Activated naive CD8-positive, alpha-beta T cell treated with anti-CD3 and anti-CD28 coated beads, Interleukin-2, amount 10 ng/mL, durations not matched to agents 7 days and 5 days (primary cell): ENCODE data around the gene TTLL7. TPM values are rescaled to one million over a fixed set of nuclear protein-coding genes. Genes with fewer than 3 reads are reported as not detected.

Source experiments
- ATAC-seq: fragments of 150-1000 bp; cut with Tn5 transposase; one replicate; pipeline ENCODE4 v1.10.0; 2021; ENCODE audit warnings: low read depth, moderate library complexity
- POLR2A ChIA-PET: fragments of 350-600 bp; sonication (Branson Sonifier 250); formaldehyde crosslinking; loops from one replicate; lab custom pipeline; 2021; ENCODE audit warnings: antibody characterized with exemption; lab: Charles Lee
- DNase-seq: peaks from one replicate; pipeline ENCODE4 v3.0.0; 2021
- H3K27ac Mint-ChIP-seq: one replicate; pipeline ENCODE4 v1.8.0; 2022; ENCODE audit warnings: mild to moderate bottlenecking, mixed read lengths
- H3K27me3 Mint-ChIP-seq: one replicate; pipeline ENCODE4 v1.8.0; 2022; ENCODE audit warnings: mild to moderate bottlenecking, moderate library complexity, mixed read lengths
- H3K36me3 Mint-ChIP-seq: one replicate; pipeline ENCODE4 v1.8.0; 2021; ENCODE audit warnings: mild to moderate bottlenecking, mixed read lengths
- H3K4me1 Mint-ChIP-seq: one replicate; pipeline ENCODE4 v1.8.0; 2021; ENCODE audit warnings: mixed read lengths
- H3K4me3 Mint-ChIP-seq: one replicate; pipeline ENCODE4 v1.8.0; 2022; ENCODE audit warnings: mild to moderate bottlenecking, moderate library complexity, mixed read lengths
- H3K9me3 Mint-ChIP-seq: one replicate; pipeline ENCODE4 v1.8.0; 2021; ENCODE audit warnings: mixed read lengths
- total RNA-seq, 2 experiments: library from RNA; stranded (reverse); gene quantifications; one replicate each; pipeline ENCODE4 v1.2.3, GENCODE V29; 2021

TTLL7 gene
- 1 to 10 TPM; 1.3 to 2.3 TPM for total RNA-seq

- Mint-ChIP-seq H3K4me1 (peaks cover 13% of the 10 kb centered on the region), H3K27ac (peak within 1 kb of the TSS; percentile 37), H3K27me3 (peaks cover 57% of the 10 kb centered on the region), H3K9me3 (no peaks in the 10 kb centered on the region), H3K4me3 (peak within 1 kb of the TSS; percentile 89), H3K36me3 (no peaks in the 10 kb centered on the region)
- DNase-seq, result peak; percentile 84
- POLR2A ChIA-PET, result interaction anchor here (1.1 kb wide), 2 partner anchors 508 to 575 kb away, joined by 3 to 4 read pairs; partner anchors contain the start of genes CTBS, GNG5 and SPATA1
- peak; percentile 75 for ATAC-seq
Measured at GRCh38 chr1:83998498-83999315, at the start of gene TTLL7. Gene TTLL7 (minus strand): TSS chr1:83999132. CDS start chr1:83952211, 46,921 bp downstream.

GRCh38 chr1:84042461-84042860 lies 43.5 kb upstream of the TTLL7 start:
- no peak for ATAC-seq
- DNase-seq, result no peak
- Mint-ChIP-seq H3K27me3 (peaks cover 2% of the 10 kb centered on the region), H3K9me3 (peaks cover 2% of the 10 kb centered on the region), H3K36me3 (no peaks in the 10 kb centered on the region), H3K4me1 (no peaks in the 10 kb centered on the region), H3K4me3 (no peak overlapping the region), H3K27ac (no peak overlapping the region)
- POLR2A ChIA-PET, result no interaction called here

- Mint-ChIP-seq H3K27me3 (no peaks in the 10 kb centered on the region), H3K36me3 (no peaks in the 10 kb centered on the region), H3K9me3 (peaks cover 11% of the 10 kb centered on the region), H3K4me3 (no peak overlapping the region), H3K4me1 (no peaks in the 10 kb centered on the region), H3K27ac (no peak overlapping the region)
- DNase-seq (no peak), ATAC-seq (no peak)
- POLR2A ChIA-PET, result no interaction called here
Measured at GRCh38 chr1:84037758-84038611, 39.1 kb upstream of the TTLL7 start.

- Mint-ChIP-seq H3K27ac (no peak overlapping the region), H3K9me3 (peaks cover 9% of the 10 kb centered on the region), H3K27me3 (no peaks in the 10 kb centered on the region), H3K4me3 (no peak overlapping the region), H3K36me3 (no peaks in the 10 kb centered on the region), H3K4me1 (no peaks in the 10 kb centered on the region)
- no peak for ATAC-seq
- POLR2A ChIA-PET, result no interaction called here
- no peak for DNase-seq
Measured at GRCh38 chr1:84031802-84032327, 32.9 kb upstream of the TTLL7 start.

GRCh38 chr1:84027368-84027767 lies 28.4 kb upstream of the TTLL7 start:
- Mint-ChIP-seq H3K27ac (no peak overlapping the region), H3K9me3 (no peaks in the 10 kb centered on the region), H3K36me3 (no peaks in the 10 kb centered on the region), H3K4me1 (no peaks in the 10 kb centered on the region), H3K4me3 (no peak overlapping the region), H3K27me3 (peaks cover 4% of the 10 kb centered on the region)
- POLR2A ChIA-PET, result no interaction called here
- no peak for DNase-seq
- ATAC-seq, result no peak

GRCh38 chr1:84025966-84026365 lies 27.0 kb upstream of the TTLL7 start:
- Mint-ChIP-seq H3K4me1 (no peaks in the 10 kb centered on the region), H3K4me3 (no peak overlapping the region), H3K27ac (no peak overlapping the region), H3K36me3 (no peaks in the 10 kb centered on the region), H3K9me3 (no peaks in the 10 kb centered on the region), H3K27me3 (peaks cover 4% of the 10 kb centered on the region)
- ATAC-seq, result no peak
- POLR2A ChIA-PET, result no interaction called here
- no peak for DNase-seq

- no peak overlapping the region for H3K27ac Mint-ChIP-seq
Measured at GRCh38 chr1:84021822-84022221, 22.9 kb upstream of the TTLL7 start.

GRCh38 chr1:84020151-84020550 lies 21.2 kb upstream of the TTLL7 start:
- peaks cover 4% of the 10 kb centered on the region for H3K27me3 Mint-ChIP-seq
- ATAC-seq (no peak), DNase-seq (no peak)
- H3K36me3 Mint-ChIP-seq, result no peaks in the 10 kb centered on the region
- H3K27ac Mint-ChIP-seq, result no peak overlapping the region
- H3K4me3 Mint-ChIP-seq, result no peak overlapping the region
- H3K4me1 Mint-ChIP-seq, result no peaks in the 10 kb centered on the region
- POLR2A ChIA-PET, result no interaction called here
- H3K9me3 Mint-ChIP-seq, result no peaks in the 10 kb centered on the region

More at GRCh38 chr1:84021822-84022221, 22.9 kb upstream of the TTLL7 start:
- no peaks in the 10 kb centered on the region for H3K9me3 Mint-ChIP-seq
- H3K4me3 Mint-ChIP-seq, result no peak overlapping the region
- no peaks in the 10 kb centered on the region for H3K36me3 Mint-ChIP-seq
- POLR2A ChIA-PET, result no interaction called here
- ATAC-seq, result no peak
- peaks cover 9% of the 10 kb centered on the region for H3K27me3 Mint-ChIP-seq
- no peak for DNase-seq
- H3K4me1 Mint-ChIP-seq, result no peaks in the 10 kb centered on the region

- H3K27ac Mint-ChIP-seq, result no peak overlapping the region
- ATAC-seq, result no peak
- H3K4me3 Mint-ChIP-seq, result no peak overlapping the region
- POLR2A ChIA-PET, result no interaction called here
- no peaks in the 10 kb centered on the region for H3K36me3 Mint-ChIP-seq
- peaks cover 4% of the 10 kb centered on the region for H3K27me3 Mint-ChIP-seq
- DNase-seq, result no peak
- no peaks in the 10 kb centered on the region for H3K4me1 Mint-ChIP-seq
- H3K9me3 Mint-ChIP-seq, result no peaks in the 10 kb centered on the region
Measured at GRCh38 chr1:84019217-84019616, 20.3 kb upstream of the TTLL7 start.

- H3K36me3 Mint-ChIP-seq, result no peaks in the 10 kb centered on the region
- ATAC-seq, result no peak
- H3K4me3 Mint-ChIP-seq, result no peak overlapping the region
- no peaks in the 10 kb centered on the region for H3K4me1 Mint-ChIP-seq
- no peak overlapping the region for H3K27ac Mint-ChIP-seq
- DNase-seq, result no peak
- POLR2A ChIA-PET, result no interaction called here
- H3K27me3 Mint-ChIP-seq, result peaks cover 5% of the 10 kb centered on the region
- H3K9me3 Mint-ChIP-seq, result peaks cover 3% of the 10 kb centered on the region
Measured at GRCh38 chr1:84013708-84014107, 14.8 kb upstream of the TTLL7 start.

GRCh38 chr1:84012018-84012417 lies 13.1 kb upstream of the TTLL7 start:
- DNase-seq (no peak), ATAC-seq (no peak)
- Mint-ChIP-seq H3K36me3 (no peaks in the 10 kb centered on the region), H3K27me3 (peaks cover 12% of the 10 kb centered on the region), H3K4me3 (no peak overlapping the region), H3K9me3 (peaks cover 3% of the 10 kb centered on the region), H3K4me1 (no peaks in the 10 kb centered on the region), H3K27ac (no peak overlapping the region)
- POLR2A ChIA-PET, result no interaction called here

GRCh38 chr1:84010136-84010535 lies 11.2 kb upstream of the TTLL7 start:
- ATAC-seq, result no peak
- POLR2A ChIA-PET, result no interaction called here
- no peak overlapping the region for H3K4me3 Mint-ChIP-seq

GRCh38 chr1:84008631-84009030 lies 9.7 kb upstream of the TTLL7 start:
- no peaks in the 10 kb centered on the region for H3K36me3 Mint-ChIP-seq
- peaks cover 22% of the 10 kb centered on the region for H3K27me3 Mint-ChIP-seq
- POLR2A ChIA-PET, result no interaction called here
- peaks cover 1% of the 10 kb centered on the region for H3K9me3 Mint-ChIP-seq
- H3K27ac Mint-ChIP-seq, result no peak overlapping the region
- H3K4me3 Mint-ChIP-seq, result no peak overlapping the region
- no peaks in the 10 kb centered on the region for H3K4me1 Mint-ChIP-seq
- ATAC-seq (no peak), DNase-seq (no peak)

More at GRCh38 chr1:84010136-84010535, 11.2 kb upstream of the TTLL7 start:
- no peaks in the 10 kb centered on the region for H3K4me1 Mint-ChIP-seq
- H3K9me3 Mint-ChIP-seq, result peaks cover 3% of the 10 kb centered on the region
- no peak for DNase-seq
- no peaks in the 10 kb centered on the region for H3K36me3 Mint-ChIP-seq
- peaks cover 12% of the 10 kb centered on the region for H3K27me3 Mint-ChIP-seq
- no peak overlapping the region for H3K27ac Mint-ChIP-seq
